GM23338 (cell line): ENCODE measurements around the gene SELENOO. TPM values are rescaled to one million over a fixed set of nuclear protein-coding genes. Genes with fewer than 3 reads are reported as not detected.

Source experiments
- ATAC-seq: fragments of 200-7000 bp; cut with Tn5 transposase; 3 replicates; pipeline ENCODE4 v1.9.1; 2020
- DNase-seq: peaks from one replicate; pipeline ENCODE4 v3.0.0-alpha.2; 2015; ENCODE audit warnings: low spot score
- H2AFZ ChIP-seq: fragments of 200-600 bp; sonication (generic); 2 replicates; pipeline ENCODE4 v1.8.0; 2016; ENCODE audit warnings: antibody characterized with exemption, mild to moderate bottlenecking, moderate library complexity
- H3F3A ChIP-seq: fragments of 200-600 bp; sonication (generic); replicated peaks from 2 replicates; pipeline ENCODE4 v1.8.0; 2017; ENCODE audit warnings: antibody characterized with exemption, mixed run types, low read depth
- H3K27ac ChIP-seq: fragments of 200-600 bp; sonication (generic); 2 replicates; pipeline ENCODE4 v1.6.1; 2016; ENCODE audit warnings: low read depth
- H3K27me3 ChIP-seq: fragments of 200-600 bp; sonication (generic); 2 replicates; pipeline ENCODE4 v1.8.0; 2016; ENCODE audit warnings: mild to moderate bottlenecking, mixed run types, moderate library complexity; ENCODE audit not compliant: insufficient read depth
- H3K36me3 ChIP-seq: fragments of 200-600 bp; sonication (generic); 2 replicates; pipeline ENCODE4 v1.8.0; 2016; ENCODE audit warnings: mild to moderate bottlenecking; ENCODE audit not compliant: insufficient read depth
- H3K4me1 ChIP-seq: fragments of 200-600 bp; sonication (generic); 2 replicates; pipeline ENCODE4 v1.8.0; 2016; ENCODE audit warnings: mild to moderate bottlenecking, moderate library complexity; ENCODE audit not compliant: insufficient read depth
- H3K4me2 ChIP-seq: fragments of 200-600 bp; sonication (generic); 2 replicates; pipeline ENCODE4 v1.7.1; 2017; ENCODE audit warnings: mixed run types
- H3K4me3 ChIP-seq: fragments of 200-600 bp; sonication (generic); 2 replicates; pipeline ENCODE4 v1.6.1; 2016; ENCODE audit warnings: mixed run types
- H3K79me2 ChIP-seq: fragments of 200-600 bp; sonication (generic); replicated peaks from 2 replicates; pipeline ENCODE4 v1.8.0; 2017; ENCODE audit warnings: mild to moderate bottlenecking; ENCODE audit not compliant: insufficient read depth
- H3K9me2 ChIP-seq: fragments of 200-600 bp; sonication (generic); 2 replicates; pipeline ENCODE4 v1.8.0; 2017; ENCODE audit not compliant: insufficient read depth
- H4K20me1 ChIP-seq: fragments of 200-600 bp; sonication (generic); replicated peaks from 2 replicates; pipeline ENCODE4 v1.8.0; 2017; ENCODE audit warnings: mild to moderate bottlenecking; ENCODE audit not compliant: insufficient read depth
- H3K27ac Mint-ChIP-seq: 2 replicates; pipeline ENCODE4 v1.8.0; 2020; ENCODE audit warnings: inconsistent platforms, mild to moderate bottlenecking, moderate library complexity, mixed read lengths
- H3K27me3 Mint-ChIP-seq: 3 replicates; pipeline ENCODE4 v1.8.0; 2022; ENCODE audit warnings: low read depth, mild to moderate bottlenecking, moderate library complexity, mixed read lengths, inconsistent platforms; ENCODE audit not compliant: insufficient read depth, poor library complexity
- H3K36me3 Mint-ChIP-seq: 3 replicates; pipeline ENCODE4 v1.8.0; 2021; ENCODE audit warnings: low read depth, mild to moderate bottlenecking, inconsistent platforms, moderate library complexity, mixed read lengths
- H3K4me1 Mint-ChIP-seq: 3 replicates; pipeline ENCODE4 v1.8.0; 2020; ENCODE audit warnings: mild to moderate bottlenecking, inconsistent platforms, mixed read lengths
- H3K4me3 Mint-ChIP-seq: 3 replicates; pipeline ENCODE4 v1.8.0; 2021; ENCODE audit warnings: moderate library complexity, mild to moderate bottlenecking, inconsistent platforms, mixed read lengths
- H3K9me3 Mint-ChIP-seq: 3 replicates; pipeline ENCODE4 v1.8.0; 2020; ENCODE audit warnings: moderate library complexity, mild to moderate bottlenecking, inconsistent platforms, mixed read lengths
- CREB1 ChIP-seq: fragments of 250-450 bp; sonication (Bioruptor Pico); IDR thresholded peaks from 2 replicates; pipeline ENCODE4 v1.5.0; 2020; ENCODE audit warnings: low read depth, mild to moderate bottlenecking, moderate library complexity
- CTCF ChIP-seq, 2 experiments: fragments of 200-600 bp in 1 of 2; sonication (generic) in 1 of 2; conservative IDR thresholded peaks; 2 replicates each; pipeline versions ENCODE4 v1.5.1 to v1.6.1; 2016 to 2017; ENCODE audit warnings: antibody characterized with exemption in 2 of 2, low read depth in 2 of 2, mild to moderate bottlenecking in 2 of 2, moderate library complexity in 1 of 2
- ETS1 ChIP-seq: IDR thresholded peaks from 2 replicates; pipeline ENCODE4 v1.6.1; 2016; ENCODE audit warnings: antibody characterized with exemption
- EZH2 ChIP-seq: fragments of 200-600 bp; sonication (generic); IDR thresholded peaks from one replicate; pipeline ENCODE4 v1.8.0; 2017; ENCODE audit warnings: antibody characterized with exemption, mild to moderate bottlenecking, low read depth; ENCODE audit not compliant: unreplicated experiment
- EZH2phosphoT487 ChIP-seq: fragments of 200-600 bp; sonication (generic); IDR thresholded peaks from one replicate; pipeline ENCODE4 v1.8.1; 2018; ENCODE audit warnings: antibody characterized with exemption; ENCODE audit not compliant: unreplicated experiment
- JUNB ChIP-seq: IDR thresholded peaks from one replicate; pipeline ENCODE4 v1.6.1; 2016; ENCODE audit warnings: antibody characterized with exemption; ENCODE audit not compliant: unreplicated experiment
- NANOG ChIP-seq: IDR thresholded peaks from 2 replicates; pipeline ENCODE4 v1.6.1; 2016; ENCODE audit warnings: antibody characterized with exemption, borderline replicate concordance
- POLR2AphosphoS5 ChIP-seq: IDR thresholded peaks from 2 replicates; pipeline ENCODE4 v1.6.1; 2016; ENCODE audit warnings: antibody characterized with exemption, low read depth
- ZNF114 ChIP-seq: fragments of 250-450 bp; sonication (Bioruptor Pico); IDR thresholded peaks from 2 replicates; pipeline ENCODE4 v1.5.0; 2020; ENCODE audit warnings: mild to moderate bottlenecking, moderate library complexity
- ZNF331 ChIP-seq: fragments of 250-450 bp; sonication (Bioruptor Pico); IDR thresholded peaks from 2 replicates; pipeline ENCODE4 v1.5.0; 2020; ENCODE audit warnings: low read depth, mild to moderate bottlenecking, moderate library complexity
- ZNF462 ChIP-seq: fragments of 250-450 bp; sonication (Bioruptor Pico); IDR thresholded peaks from 2 replicates; pipeline ENCODE4 v1.5.0; 2020; ENCODE audit warnings: mild to moderate bottlenecking, moderate library complexity
- polyA plus RNA-seq: library from polyadenylated mRNA; unstranded; fragments of >200 nt; fragmentation: Nextera tagmentation; extraction: Ambion mirVana; gene quantifications from 2 replicates; pipeline ENCODE4 v1.2.1, GENCODE V29; 2016
- total RNA-seq: library from RNA; depleted of rRNA; stranded (reverse); fragments of >200 nt; shearing (Covaris generic); gene quantifications from 2 replicates; pipeline ENCODE4 v1.2.3, GENCODE V29; 2014

Gene SELENOO
- total and polyA plus RNA-seq, 2 experiments from 2014 or later = 6.8 to 21.3 TPM

- TF ChIP-seq CTCF (conservative IDR thresholded peaks at IDR 0.05; ENCODE audit: low read depth in 2 of 2) (no peak; a peak in 1 of 4 replicates), JUNB (no peak), NANOG (no peak), EZH2 (no peak), ETS1 (no peak), CREB1 (CRISPR knock-in tag) (no peak), EZH2phosphoT487 (no peak), ZNF114 (CRISPR knock-in tag) (no peak), POLR2AphosphoS5 (no peak), ZNF331 (CRISPR knock-in tag) (no peak)
Measured at GRCh38 chr22:50224071-50224470, 23.3 kb downstream of the SELENOO start (continued).

GRCh38 chr22:50225200-50225969 lies 24.6 kb downstream of the SELENOO start:
- H3K27me3 ChIP-seq = no peaks in the 10 kb centered on the region
- Mint-ChIP-seq H3K36me3 (peaks cover 28% of the 10 kb centered on the region), H3K4me1 (no peaks in the 10 kb centered on the region), H3K27ac (no peak overlapping the region), H3K9me3 (no peaks in the 10 kb centered on the region), H3K27me3 (peaks cover 7% of the 10 kb centered on the region), H3K4me3 (no peak overlapping the region)
- no peak overlapping the region for H3K4me2 ChIP-seq
- no peak for ATAC-seq
- DNase-seq = no peak
- no peak overlapping the region for H2AFZ ChIP-seq
- H3K4me3 ChIP-seq = no peak overlapping the region
- no peaks in the 10 kb centered on the region for H3F3A ChIP-seq
- no peaks in the 10 kb centered on the region for H3K79me2 ChIP-seq
- no peak overlapping the region for H3K27ac ChIP-seq
- peaks cover 5% of the 10 kb centered on the region for H4K20me1 ChIP-seq
- no peaks in the 10 kb centered on the region for H3K36me3 ChIP-seq
- H3K9me2 ChIP-seq = no peaks in the 10 kb centered on the region
- H3K4me1 ChIP-seq = no peaks in the 10 kb centered on the region
- no peak for TF ChIP-seq CREB1 (CRISPR knock-in tag)
- no peak for TF ChIP-seq ZNF331 (CRISPR knock-in tag)
- no peak for TF ChIP-seq ZNF114 (CRISPR knock-in tag)
- TF ChIP-seq ETS1 = no peak
- no peak for TF ChIP-seq POLR2AphosphoS5
- no peak for TF ChIP-seq ZNF462 (CRISPR knock-in tag)
- TF ChIP-seq EZH2 = no peak
- no peak for TF ChIP-seq CTCF (conservative IDR thresholded peaks at IDR 0.05; ENCODE audit: low read depth in 2 of 2)
